Activated CD4-positive, alpha-beta T cell treated with anti-CD3 and anti-CD28 coated beads, Interleukin-2, amount 50 U/mL, for 48 hours (primary cell): ENCODE measurements around the gene IFNAR2.

Experiments used
- DNase-seq, 2 experiments: peaks; one replicate each; pipeline ENCODE4 v3.0.0-alpha.2; 2020

Gene IFNAR2

GRCh38 chr21:33270986-33271385 is 41.2 kb downstream of the IFNAR2 start:
- no peak for DNase-seq

GRCh38 chr21:33273044-33273443 is 43.3 kb downstream of the IFNAR2 start:
- no peak for DNase-seq

GRCh38 chr21:33278721-33279120 is 49.0 kb downstream of the IFNAR2 start:
- no peak for DNase-seq

- no peak for DNase-seq
Measured at GRCh38 chr21:33279330-33279820, 49.6 kb downstream of the IFNAR2 start.
